GM23338 (cell line): Measurements from ENCODE around the gene GNA12. TPM values are rescaled to one million over a fixed set of nuclear protein-coding genes. Genes with fewer than 3 reads are reported as not detected.
A peak's percentile ranks its signal among the peaks of the same experiment; 100 is the strongest.

Source experiments
- ATAC-seq: fragments of 200-7000 bp; cut with Tn5 transposase; 3 replicates; pipeline ENCODE4 v1.9.1; 2020
- DNase-seq: peaks from one replicate; pipeline ENCODE4 v3.0.0-alpha.2; 2015; ENCODE audit warnings: low spot score
- H2AFZ ChIP-seq: fragments of 200-600 bp; sonication (generic); 2 replicates; pipeline ENCODE4 v1.8.0; 2016; ENCODE audit warnings: antibody characterized with exemption, mild to moderate bottlenecking, moderate library complexity
- H3F3A ChIP-seq: fragments of 200-600 bp; sonication (generic); replicated peaks from 2 replicates; pipeline ENCODE4 v1.8.0; 2017; ENCODE audit warnings: antibody characterized with exemption, mixed run types, low read depth
- H3K27ac ChIP-seq: fragments of 200-600 bp; sonication (generic); 2 replicates; pipeline ENCODE4 v1.6.1; 2016; ENCODE audit warnings: low read depth
- H3K27me3 ChIP-seq: fragments of 200-600 bp; sonication (generic); 2 replicates; pipeline ENCODE4 v1.8.0; 2016; ENCODE audit warnings: mild to moderate bottlenecking, mixed run types, moderate library complexity; ENCODE audit not compliant: insufficient read depth
- H3K36me3 ChIP-seq: fragments of 200-600 bp; sonication (generic); 2 replicates; pipeline ENCODE4 v1.8.0; 2016; ENCODE audit warnings: mild to moderate bottlenecking; ENCODE audit not compliant: insufficient read depth
- H3K4me1 ChIP-seq: fragments of 200-600 bp; sonication (generic); 2 replicates; pipeline ENCODE4 v1.8.0; 2016; ENCODE audit warnings: mild to moderate bottlenecking, moderate library complexity; ENCODE audit not compliant: insufficient read depth
- H3K4me2 ChIP-seq: fragments of 200-600 bp; sonication (generic); 2 replicates; pipeline ENCODE4 v1.7.1; 2017; ENCODE audit warnings: mixed run types
- H3K4me3 ChIP-seq: fragments of 200-600 bp; sonication (generic); 2 replicates; pipeline ENCODE4 v1.6.1; 2016; ENCODE audit warnings: mixed run types
- H3K79me2 ChIP-seq: fragments of 200-600 bp; sonication (generic); replicated peaks from 2 replicates; pipeline ENCODE4 v1.8.0; 2017; ENCODE audit warnings: mild to moderate bottlenecking; ENCODE audit not compliant: insufficient read depth
- H3K9me2 ChIP-seq: fragments of 200-600 bp; sonication (generic); 2 replicates; pipeline ENCODE4 v1.8.0; 2017; ENCODE audit not compliant: insufficient read depth
- H4K20me1 ChIP-seq: fragments of 200-600 bp; sonication (generic); replicated peaks from 2 replicates; pipeline ENCODE4 v1.8.0; 2017; ENCODE audit warnings: mild to moderate bottlenecking; ENCODE audit not compliant: insufficient read depth
- H3K27ac Mint-ChIP-seq: 2 replicates; pipeline ENCODE4 v1.8.0; 2020; ENCODE audit warnings: inconsistent platforms, mild to moderate bottlenecking, moderate library complexity, mixed read lengths
- H3K27me3 Mint-ChIP-seq: 3 replicates; pipeline ENCODE4 v1.8.0; 2022; ENCODE audit warnings: low read depth, mild to moderate bottlenecking, moderate library complexity, mixed read lengths, inconsistent platforms; ENCODE audit not compliant: insufficient read depth, poor library complexity
- H3K36me3 Mint-ChIP-seq: 3 replicates; pipeline ENCODE4 v1.8.0; 2021; ENCODE audit warnings: low read depth, mild to moderate bottlenecking, inconsistent platforms, moderate library complexity, mixed read lengths
- H3K4me1 Mint-ChIP-seq: 3 replicates; pipeline ENCODE4 v1.8.0; 2020; ENCODE audit warnings: mild to moderate bottlenecking, inconsistent platforms, mixed read lengths
- H3K4me3 Mint-ChIP-seq: 3 replicates; pipeline ENCODE4 v1.8.0; 2021; ENCODE audit warnings: moderate library complexity, mild to moderate bottlenecking, inconsistent platforms, mixed read lengths
- H3K9me3 Mint-ChIP-seq: 3 replicates; pipeline ENCODE4 v1.8.0; 2020; ENCODE audit warnings: moderate library complexity, mild to moderate bottlenecking, inconsistent platforms, mixed read lengths
- CREB1 ChIP-seq: fragments of 250-450 bp; sonication (Bioruptor Pico); IDR thresholded peaks from 2 replicates; pipeline ENCODE4 v1.5.0; 2020; ENCODE audit warnings: low read depth, mild to moderate bottlenecking, moderate library complexity
- ETS1 ChIP-seq: IDR thresholded peaks from 2 replicates; pipeline ENCODE4 v1.6.1; 2016; ENCODE audit warnings: antibody characterized with exemption
- EZH2phosphoT487 ChIP-seq: fragments of 200-600 bp; sonication (generic); IDR thresholded peaks from one replicate; pipeline ENCODE4 v1.8.1; 2018; ENCODE audit warnings: antibody characterized with exemption; ENCODE audit not compliant: unreplicated experiment
- JUNB ChIP-seq: IDR thresholded peaks from one replicate; pipeline ENCODE4 v1.6.1; 2016; ENCODE audit warnings: antibody characterized with exemption; ENCODE audit not compliant: unreplicated experiment
- NANOG ChIP-seq: IDR thresholded peaks from 2 replicates; pipeline ENCODE4 v1.6.1; 2016; ENCODE audit warnings: antibody characterized with exemption, borderline replicate concordance
- POLR2AphosphoS5 ChIP-seq: IDR thresholded peaks from 2 replicates; pipeline ENCODE4 v1.6.1; 2016; ENCODE audit warnings: antibody characterized with exemption, low read depth
- STAT1 ChIP-seq: IDR thresholded peaks from one replicate; pipeline ENCODE4 v1.6.1; 2016; ENCODE audit warnings: antibody characterized with exemption; ENCODE audit not compliant: unreplicated experiment
- ZNF114 ChIP-seq: fragments of 250-450 bp; sonication (Bioruptor Pico); IDR thresholded peaks from 2 replicates; pipeline ENCODE4 v1.5.0; 2020; ENCODE audit warnings: mild to moderate bottlenecking, moderate library complexity
- ZNF331 ChIP-seq: fragments of 250-450 bp; sonication (Bioruptor Pico); IDR thresholded peaks from 2 replicates; pipeline ENCODE4 v1.5.0; 2020; ENCODE audit warnings: low read depth, mild to moderate bottlenecking, moderate library complexity
- polyA plus RNA-seq: library from polyadenylated mRNA; unstranded; fragments of >200 nt; fragmentation: Nextera tagmentation; extraction: Ambion mirVana; gene quantifications from 2 replicates; pipeline ENCODE4 v1.2.1, GENCODE V29; 2016
- total RNA-seq: library from RNA; depleted of rRNA; stranded (reverse); fragments of >200 nt; shearing (Covaris generic); gene quantifications from 2 replicates; pipeline ENCODE4 v1.2.3, GENCODE V29; 2014
- TF ChIP-seq, protein P1 (sequence below), 2 experiments: fragments of 200-600 bp in 1 of 2; sonication (generic) in 1 of 2; conservative IDR thresholded peaks; 2 replicates each; pipeline versions ENCODE4 v1.5.1 to v1.6.1; 2016 to 2017; ENCODE audit warnings: antibody characterized with exemption in 2 of 2, low read depth in 2 of 2, mild to moderate bottlenecking in 2 of 2, moderate library complexity in 1 of 2
- TF ChIP-seq, protein P2 (sequence below): IDR thresholded peaks from one replicate; pipeline ENCODE4 v1.6.1; 2018; ENCODE audit warnings: antibody characterized with exemption; ENCODE audit not compliant: unreplicated experiment
- TF ChIP-seq, protein P3 (sequence below): fragments of 250-450 bp; sonication (Bioruptor Pico); IDR thresholded peaks from 2 replicates; pipeline ENCODE4 v1.5.0; 2020; ENCODE audit warnings: mild to moderate bottlenecking, moderate library complexity

GNA12 gene
- total and polyA plus RNA-seq, 2 experiments from 2014 or later: 24.0 to 87.7 TPM

GRCh38 chr7:2732959-2733584 is 111.0 kb downstream of the GNA12 start:
- peaks cover 18% of the 10 kb centered on the region for H4K20me1 ChIP-seq
- Mint-ChIP-seq H3K27ac (peak overlapping the region; percentile 7; the same call in 1 of the 2 replicates), H3K27me3 (peaks cover 9% of the 10 kb centered on the region), H3K4me3 (no peak overlapping the region), H3K36me3 (peaks cover 55% of the 10 kb centered on the region), H3K4me1 (peaks cover 38% of the 10 kb centered on the region), H3K9me3 (no peaks in the 10 kb centered on the region)
- H3K27me3 ChIP-seq: no peaks in the 10 kb centered on the region
- TF ChIP-seq NANOG (no peak), POLR2AphosphoS5 (no peak), ZNF114 (CRISPR knock-in tag) (no peak), STAT1 (no peak), CREB1 (no peak), ETS1 (no peak), ZNF331 (CRISPR knock-in tag) (no peak), JUNB (no peak), EZH2phosphoT487 (no peak)
- TF ChIP-seq, protein P1, sequence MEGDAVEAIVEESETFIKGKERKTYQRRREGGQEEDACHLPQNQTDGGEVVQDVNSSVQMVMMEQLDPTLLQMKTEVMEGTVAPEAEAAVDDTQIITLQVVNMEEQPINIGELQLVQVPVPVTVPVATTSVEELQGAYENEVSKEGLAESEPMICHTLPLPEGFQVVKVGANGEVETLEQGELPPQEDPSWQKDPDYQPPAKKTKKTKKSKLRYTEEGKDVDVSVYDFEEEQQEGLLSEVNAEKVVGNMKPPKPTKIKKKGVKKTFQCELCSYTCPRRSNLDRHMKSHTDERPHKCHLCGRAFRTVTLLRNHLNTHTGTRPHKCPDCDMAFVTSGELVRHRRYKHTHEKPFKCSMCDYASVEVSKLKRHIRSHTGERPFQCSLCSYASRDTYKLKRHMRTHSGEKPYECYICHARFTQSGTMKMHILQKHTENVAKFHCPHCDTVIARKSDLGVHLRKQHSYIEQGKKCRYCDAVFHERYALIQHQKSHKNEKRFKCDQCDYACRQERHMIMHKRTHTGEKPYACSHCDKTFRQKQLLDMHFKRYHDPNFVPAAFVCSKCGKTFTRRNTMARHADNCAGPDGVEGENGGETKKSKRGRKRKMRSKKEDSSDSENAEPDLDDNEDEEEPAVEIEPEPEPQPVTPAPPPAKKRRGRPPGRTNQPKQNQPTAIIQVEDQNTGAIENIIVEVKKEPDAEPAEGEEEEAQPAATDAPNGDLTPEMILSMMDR (conservative IDR thresholded peaks at IDR 0.05; ENCODE audit: low read depth in 2 of 2): no peak
- TF ChIP-seq, protein P2, sequence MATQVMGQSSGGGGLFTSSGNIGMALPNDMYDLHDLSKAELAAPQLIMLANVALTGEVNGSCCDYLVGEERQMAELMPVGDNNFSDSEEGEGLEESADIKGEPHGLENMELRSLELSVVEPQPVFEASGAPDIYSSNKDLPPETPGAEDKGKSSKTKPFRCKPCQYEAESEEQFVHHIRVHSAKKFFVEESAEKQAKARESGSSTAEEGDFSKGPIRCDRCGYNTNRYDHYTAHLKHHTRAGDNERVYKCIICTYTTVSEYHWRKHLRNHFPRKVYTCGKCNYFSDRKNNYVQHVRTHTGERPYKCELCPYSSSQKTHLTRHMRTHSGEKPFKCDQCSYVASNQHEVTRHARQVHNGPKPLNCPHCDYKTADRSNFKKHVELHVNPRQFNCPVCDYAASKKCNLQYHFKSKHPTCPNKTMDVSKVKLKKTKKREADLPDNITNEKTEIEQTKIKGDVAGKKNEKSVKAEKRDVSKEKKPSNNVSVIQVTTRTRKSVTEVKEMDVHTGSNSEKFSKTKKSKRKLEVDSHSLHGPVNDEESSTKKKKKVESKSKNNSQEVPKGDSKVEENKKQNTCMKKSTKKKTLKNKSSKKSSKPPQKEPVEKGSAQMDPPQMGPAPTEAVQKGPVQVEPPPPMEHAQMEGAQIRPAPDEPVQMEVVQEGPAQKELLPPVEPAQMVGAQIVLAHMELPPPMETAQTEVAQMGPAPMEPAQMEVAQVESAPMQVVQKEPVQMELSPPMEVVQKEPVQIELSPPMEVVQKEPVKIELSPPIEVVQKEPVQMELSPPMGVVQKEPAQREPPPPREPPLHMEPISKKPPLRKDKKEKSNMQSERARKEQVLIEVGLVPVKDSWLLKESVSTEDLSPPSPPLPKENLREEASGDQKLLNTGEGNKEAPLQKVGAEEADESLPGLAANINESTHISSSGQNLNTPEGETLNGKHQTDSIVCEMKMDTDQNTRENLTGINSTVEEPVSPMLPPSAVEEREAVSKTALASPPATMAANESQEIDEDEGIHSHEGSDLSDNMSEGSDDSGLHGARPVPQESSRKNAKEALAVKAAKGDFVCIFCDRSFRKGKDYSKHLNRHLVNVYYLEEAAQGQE: no peak
- TF ChIP-seq, protein P3, sequence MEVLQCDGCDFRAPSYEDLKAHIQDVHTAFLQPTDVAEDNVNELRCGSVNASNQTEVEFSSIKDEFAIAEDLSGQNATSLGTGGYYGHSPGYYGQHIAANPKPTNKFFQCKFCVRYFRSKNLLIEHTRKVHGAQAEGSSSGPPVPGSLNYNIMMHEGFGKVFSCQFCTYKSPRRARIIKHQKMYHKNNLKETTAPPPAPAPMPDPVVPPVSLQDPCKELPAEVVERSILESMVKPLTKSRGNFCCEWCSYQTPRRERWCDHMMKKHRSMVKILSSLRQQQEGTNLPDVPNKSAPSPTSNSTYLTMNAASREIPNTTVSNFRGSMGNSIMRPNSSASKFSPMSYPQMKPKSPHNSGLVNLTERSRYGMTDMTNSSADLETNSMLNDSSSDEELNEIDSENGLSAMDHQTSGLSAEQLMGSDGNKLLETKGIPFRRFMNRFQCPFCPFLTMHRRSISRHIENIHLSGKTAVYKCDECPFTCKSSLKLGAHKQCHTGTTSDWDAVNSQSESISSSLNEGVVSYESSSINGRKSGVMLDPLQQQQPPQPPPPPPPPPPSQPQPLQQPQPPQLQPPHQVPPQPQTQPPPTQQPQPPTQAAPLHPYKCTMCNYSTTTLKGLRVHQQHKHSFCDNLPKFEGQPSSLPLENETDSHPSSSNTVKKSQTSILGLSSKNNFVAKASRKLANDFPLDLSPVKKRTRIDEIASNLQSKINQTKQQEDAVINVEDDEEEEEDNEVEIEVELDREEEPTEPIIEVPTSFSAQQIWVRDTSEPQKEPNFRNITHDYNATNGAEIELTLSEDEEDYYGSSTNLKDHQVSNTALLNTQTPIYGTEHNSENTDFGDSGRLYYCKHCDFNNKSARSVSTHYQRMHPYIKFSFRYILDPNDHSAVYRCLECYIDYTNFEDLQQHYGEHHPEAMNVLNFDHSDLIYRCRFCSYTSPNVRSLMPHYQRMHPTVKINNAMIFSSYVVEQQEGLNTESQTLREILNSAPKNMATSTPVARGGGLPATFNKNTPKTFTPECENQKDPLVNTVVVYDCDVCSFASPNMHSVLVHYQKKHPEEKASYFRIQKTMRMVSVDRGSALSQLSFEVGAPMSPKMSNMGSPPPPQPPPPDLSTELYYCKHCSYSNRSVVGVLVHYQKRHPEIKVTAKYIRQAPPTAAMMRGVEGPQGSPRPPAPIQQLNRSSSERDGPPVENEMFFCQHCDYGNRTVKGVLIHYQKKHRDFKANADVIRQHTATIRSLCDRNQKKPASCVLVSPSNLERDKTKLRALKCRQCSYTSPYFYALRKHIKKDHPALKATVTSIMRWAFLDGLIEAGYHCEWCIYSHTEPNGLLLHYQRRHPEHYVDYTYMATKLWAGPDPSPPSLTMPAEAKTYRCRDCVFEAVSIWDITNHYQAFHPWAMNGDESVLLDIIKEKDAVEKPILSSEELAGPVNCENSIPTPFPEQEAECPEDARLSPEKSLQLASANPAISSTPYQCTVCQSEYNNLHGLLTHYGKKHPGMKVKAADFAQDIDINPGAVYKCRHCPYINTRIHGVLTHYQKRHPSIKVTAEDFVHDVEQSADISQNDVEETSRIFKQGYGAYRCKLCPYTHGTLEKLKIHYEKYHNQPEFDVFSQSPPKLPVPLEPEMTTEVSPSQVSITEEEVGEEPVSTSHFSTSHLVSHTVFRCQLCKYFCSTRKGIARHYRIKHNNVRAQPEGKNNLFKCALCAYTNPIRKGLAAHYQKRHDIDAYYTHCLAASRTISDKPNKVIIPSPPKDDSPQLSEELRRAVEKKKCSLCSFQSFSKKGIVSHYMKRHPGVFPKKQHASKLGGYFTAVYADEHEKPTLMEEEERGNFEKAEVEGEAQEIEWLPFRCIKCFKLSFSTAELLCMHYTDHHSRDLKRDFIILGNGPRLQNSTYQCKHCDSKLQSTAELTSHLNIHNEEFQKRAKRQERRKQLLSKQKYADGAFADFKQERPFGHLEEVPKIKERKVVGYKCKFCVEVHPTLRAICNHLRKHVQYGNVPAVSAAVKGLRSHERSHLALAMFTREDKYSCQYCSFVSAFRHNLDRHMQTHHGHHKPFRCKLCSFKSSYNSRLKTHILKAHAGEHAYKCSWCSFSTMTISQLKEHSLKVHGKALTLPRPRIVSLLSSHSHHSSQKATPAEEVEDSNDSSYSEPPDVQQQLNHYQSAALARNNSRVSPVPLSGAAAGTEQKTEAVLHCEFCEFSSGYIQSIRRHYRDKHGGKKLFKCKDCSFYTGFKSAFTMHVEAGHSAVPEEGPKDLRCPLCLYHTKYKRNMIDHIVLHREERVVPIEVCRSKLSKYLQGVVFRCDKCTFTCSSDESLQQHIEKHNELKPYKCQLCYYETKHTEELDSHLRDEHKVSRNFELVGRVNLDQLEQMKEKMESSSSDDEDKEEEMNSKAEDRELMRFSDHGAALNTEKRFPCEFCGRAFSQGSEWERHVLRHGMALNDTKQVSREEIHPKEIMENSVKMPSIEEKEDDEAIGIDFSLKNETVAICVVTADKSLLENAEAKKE (CRISPR knock-in tag): no peak
- ATAC-seq (no peak), DNase-seq (no peak)
- no peaks in the 10 kb centered on the region; the same call in 1 of the 2 replicates for H3K4me1 ChIP-seq
- H3K9me2 ChIP-seq: no peaks in the 10 kb centered on the region
- H3K4me3 ChIP-seq: no peak overlapping the region
- H3K79me2 ChIP-seq: peaks cover 80% of the 10 kb centered on the region
- peak overlapping the region; percentile 10 for H3K27ac ChIP-seq
- H2AFZ ChIP-seq: no peak overlapping the region
- peaks cover 11% of the 10 kb centered on the region for H3K36me3 ChIP-seq
- H3F3A ChIP-seq: no peaks in the 10 kb centered on the region
- no peak overlapping the region for H3K4me2 ChIP-seq
